RWPE1 (cell line): Measurements from ENCODE around the gene SNED1.

Experiments
- CTCF ChIA-PET: fragments of 350-600 bp; sonication (Branson Sonifier 250); formaldehyde crosslinking; extraction: SDS; loops from one replicate; lab custom pipeline; 2021; lab: Yijun Ruan, JAX
- POLR2A ChIA-PET: fragments of 400-600 bp; formaldehyde crosslinking; extraction: SDS; loops from one replicate; lab custom pipeline; 2020; ENCODE audit warnings: antibody characterized with exemption; ENCODE audit not compliant: low non-redundant PET; lab: Yijun Ruan, JAX
- DNase-seq: peaks from one replicate; pipeline ENCODE4 v3.0.0; 2012; ENCODE audit warnings: low spot score
- H3K27ac ChIP-seq: fragments of 450-650 bp; 2 replicates; pipeline ENCODE4 v1.5.1; 2017
- CTCF ChIP-seq: fragments of 450-650 bp; conservative IDR thresholded peaks from 2 replicates; pipeline ENCODE4 v1.5.1; 2017; ENCODE audit warnings: low read depth, mild to moderate bottlenecking

SNED1 gene

GRCh38 chr2:241048149-241048948, 49.9 kb downstream of the SNED1 start:
- H3K27ac ChIP-seq, result no peak overlapping the region
- CTCF ChIA-PET, result no interaction called here
- no peak for TF ChIP-seq CTCF
- no peak for DNase-seq
- POLR2A ChIA-PET, result no interaction called here

GRCh38 chr2:241048949-241049343, 50.5 kb downstream of the SNED1 start:
- TF ChIP-seq CTCF, result no peak
- ChIA-PET POLR2A (no interaction called here), CTCF (no interaction called here)
- H3K27ac ChIP-seq, result no peak overlapping the region
- DNase-seq, result no peak

GRCh38 chr2:241049739-241050623, 51.6 kb downstream of the SNED1 start:
- TF ChIP-seq CTCF, result no peak
- no peak for DNase-seq
- CTCF ChIA-PET, result no interaction called here
- POLR2A ChIA-PET, result no interaction called here
- H3K27ac ChIP-seq, result no peak overlapping the region

GRCh38 chr2:241050624-241051577, 52.5 kb downstream of the SNED1 start:
- no peak for DNase-seq
- ChIA-PET POLR2A (no interaction called here), CTCF (interaction anchor here (0.6 to 0.7 kb wide), 2 partner anchors 56 to 580 kb away, joined by 3 read pairs; no protein-coding TSS in a partner anchor)
- H3K27ac ChIP-seq, result no peak overlapping the region
- no peak for TF ChIP-seq CTCF

GRCh38 chr2:241051578-241052487, 53.4 kb downstream of the SNED1 start:
- H3K27ac ChIP-seq, result no peak overlapping the region
- TF ChIP-seq CTCF, result no peak
- POLR2A ChIA-PET, result no interaction called here
- no peak for DNase-seq
- CTCF ChIA-PET, result interaction anchor here (0.6 to 0.7 kb wide), 2 partner anchors 55 to 581 kb away, joined by 3 read pairs; no protein-coding TSS in a partner anchor
